IPS-18c (cell line): ENCODE data around the gene LYPLAL1.
"Not testable (repeated sequence)": the region's sequence is repeated elsewhere in the genome, so short reads cannot be mapped to it uniquely, and the experiment has no call there.

Source experiments
- H3K4me3 ChIP-seq: 2 replicates; pipeline ENCODE4 v1.7.0; 2013; ENCODE audit warnings: low read depth, mild to moderate bottlenecking, low read length, moderate library complexity; ENCODE audit not compliant: insufficient read depth
- H3K9me3 ChIP-seq: one replicate; pipeline ENCODE4 v1.6.1; 2013; ENCODE audit warnings: mild to moderate bottlenecking, low read length, moderate library complexity; ENCODE audit not compliant: control insufficient read depth, insufficient read depth

LYPLAL1 gene

DNA sequence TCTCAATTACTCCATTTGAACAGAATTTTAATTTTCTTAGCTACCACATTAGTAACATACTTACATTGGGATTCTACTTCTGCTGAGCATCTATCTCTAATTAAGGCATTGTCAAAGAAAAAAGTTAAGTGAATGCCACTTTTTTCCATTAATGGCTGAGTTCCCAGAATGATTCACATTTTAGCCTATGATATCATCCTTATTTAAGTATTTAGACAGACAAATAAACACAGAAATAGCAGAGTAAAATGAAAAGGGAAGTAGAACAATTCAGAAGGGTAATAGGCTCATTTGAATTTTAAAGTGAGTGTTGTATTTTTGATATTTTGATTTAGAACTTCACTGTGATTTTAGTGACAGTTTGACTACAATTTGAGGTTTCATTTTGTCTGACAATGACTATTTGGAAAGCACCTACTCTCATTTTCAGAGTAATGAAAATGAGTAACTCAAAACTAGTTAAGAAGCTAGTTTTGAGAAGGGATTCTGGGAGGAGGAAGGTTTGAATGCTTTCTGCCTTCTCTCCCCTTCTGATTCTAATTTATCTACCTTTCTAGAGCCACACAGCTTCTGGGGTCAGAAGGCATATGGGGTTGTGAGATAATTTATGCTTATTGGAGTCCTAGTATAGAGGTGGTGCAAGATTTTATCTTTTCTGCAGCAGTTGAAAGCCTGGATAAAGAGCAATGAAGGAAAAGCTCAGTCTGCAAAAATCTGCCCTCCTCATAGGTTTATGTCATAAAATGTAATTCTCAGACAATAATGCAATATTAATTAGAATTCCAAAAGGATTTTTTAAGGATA lies 15.5 kb downstream of the LYPLAL1 start:
- no peaks in the 10 kb centered on the region for H3K9me3 ChIP-seq
- no peak overlapping the region for H3K4me3 ChIP-seq

DNA sequence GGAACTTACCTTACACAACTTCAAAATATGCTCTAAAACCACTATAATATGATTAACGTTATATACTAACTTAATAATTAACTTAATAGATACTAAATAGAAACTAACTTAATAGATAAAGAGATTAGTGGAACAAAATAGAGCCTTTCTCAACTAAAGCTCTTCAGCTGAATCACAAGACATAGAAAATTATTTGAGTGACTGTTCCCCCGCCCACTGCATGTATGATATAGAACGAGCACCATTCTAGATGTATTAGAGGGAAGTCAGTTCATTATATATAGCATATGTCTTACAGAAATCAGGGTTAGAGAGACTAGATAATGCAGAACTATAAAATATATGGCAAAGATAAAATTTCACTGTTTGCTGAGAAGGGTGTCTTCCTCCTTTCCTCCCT lies 16.3 kb downstream of the LYPLAL1 start:
- Histone ChIP-seq H3K9me3 (no peaks in the 10 kb centered on the region), H3K4me3 (no peak overlapping the region)

DNA sequence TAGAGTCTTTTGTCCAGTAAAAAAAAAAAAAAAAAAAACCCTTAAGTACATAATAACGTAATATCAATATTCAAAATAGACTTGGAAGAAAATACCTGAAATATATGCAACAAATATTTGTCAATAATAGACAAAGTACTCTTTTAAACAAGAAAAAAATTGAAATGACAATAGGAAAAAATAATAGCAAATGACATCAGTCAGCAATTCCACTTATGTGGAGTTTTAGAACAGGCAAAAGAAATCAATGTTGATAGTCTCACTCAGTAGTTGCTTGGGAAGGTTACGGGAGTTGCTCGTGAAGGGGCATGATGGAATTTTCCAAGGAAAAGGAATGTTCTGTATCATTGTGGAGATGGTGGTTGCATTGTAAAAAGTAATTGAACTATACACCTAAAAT lies 16.9 kb downstream of the LYPLAL1 start:
- Histone ChIP-seq H3K4me3 (no peak overlapping the region), H3K9me3 (no peaks in the 10 kb centered on the region)

DNA sequence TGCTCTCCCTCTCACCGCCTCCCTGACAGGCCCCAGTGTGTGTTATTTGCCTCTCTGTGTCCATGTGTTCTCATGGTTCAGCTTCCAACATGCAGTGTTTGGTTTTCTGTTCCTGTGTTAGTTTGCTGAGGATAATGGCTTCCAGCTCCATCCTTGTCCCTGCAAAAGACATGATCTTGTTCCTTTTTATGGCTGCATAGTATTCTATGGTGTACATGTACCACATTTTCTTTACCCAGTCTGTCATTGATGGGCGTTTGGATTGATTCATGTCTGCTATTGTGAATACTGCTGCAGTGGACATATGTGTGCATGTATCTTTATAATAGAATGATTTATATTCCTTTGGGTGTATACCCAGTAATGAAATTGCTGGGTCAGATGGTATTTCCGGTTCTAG lies 22.2 kb downstream of the LYPLAL1 start:
- H3K9me3 ChIP-seq, H3K4me3 ChIP-seq: not testable (repeated sequence)

- H3K9me3 ChIP-seq: no peaks in the 10 kb centered on the region
- H3K4me3 ChIP-seq: no peak overlapping the region
Observed at GRCh38 chr1:219201656-219202055, 28.0 kb downstream of the LYPLAL1 start.

DNA sequence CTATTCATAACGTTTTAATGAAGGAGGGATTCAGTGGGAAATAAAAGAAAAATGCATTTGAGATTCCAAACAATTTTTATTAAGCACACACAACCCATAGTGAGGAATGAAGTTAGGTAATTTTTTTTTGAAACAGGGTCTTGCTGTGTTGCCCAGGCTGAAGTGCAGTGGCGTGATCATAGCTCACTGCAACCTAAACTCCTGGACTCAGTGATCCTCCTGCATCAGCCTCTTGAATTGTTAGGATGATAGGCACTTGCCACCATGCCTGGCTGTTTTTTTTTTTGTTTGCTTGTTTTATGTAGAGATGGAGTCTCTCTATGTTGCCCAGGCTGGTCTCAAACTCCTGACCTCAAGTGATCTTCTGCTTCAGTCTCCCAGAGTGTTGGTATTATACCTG lies 28.9 kb downstream of the LYPLAL1 start:
- H3K4me3 ChIP-seq: no peak overlapping the region
- H3K9me3 ChIP-seq: no peaks in the 10 kb centered on the region

DNA sequence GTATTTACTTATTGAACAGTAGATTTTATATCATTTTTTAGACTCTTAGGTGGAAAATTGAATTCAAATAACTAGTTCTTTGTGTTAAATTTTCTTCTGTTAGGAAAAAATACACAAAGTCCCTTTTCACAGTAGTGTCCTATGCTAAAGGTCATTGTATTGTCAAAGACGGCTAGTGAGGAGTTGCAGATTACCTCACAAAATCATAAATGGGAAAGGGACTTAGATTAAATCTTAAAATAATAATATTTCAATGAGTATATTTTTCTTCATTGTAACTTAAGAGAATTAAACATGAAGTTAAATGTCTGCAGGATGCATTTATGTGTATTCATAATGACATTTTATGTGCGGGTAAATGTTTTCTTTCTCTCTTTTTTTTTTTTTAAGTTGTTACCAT lies 32.7 kb downstream of the LYPLAL1 start:
- Histone ChIP-seq H3K4me3 (no peak overlapping the region), H3K9me3 (no peaks in the 10 kb centered on the region)

DNA sequence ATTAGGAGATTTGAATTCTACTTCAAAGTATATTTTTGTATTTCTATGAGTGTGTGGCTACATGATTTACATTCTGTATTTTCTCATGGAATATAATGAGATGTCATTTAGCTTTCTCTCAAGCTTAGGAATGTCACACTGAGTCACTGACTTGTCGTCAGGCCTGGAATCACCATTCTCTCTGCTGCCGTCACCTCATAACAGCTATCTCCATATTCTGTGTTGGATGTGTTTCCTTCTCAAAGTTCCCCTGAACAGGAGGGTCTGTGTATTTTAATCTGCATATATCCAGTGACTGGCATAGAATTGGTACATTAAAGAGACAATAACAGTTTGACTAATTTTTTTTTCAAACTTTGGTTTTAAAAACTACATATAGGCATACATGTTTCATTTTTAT lies 35.9 kb downstream of the LYPLAL1 start:
- H3K9me3 ChIP-seq: no peaks in the 10 kb centered on the region
- no peak overlapping the region for H3K4me3 ChIP-seq

DNA sequence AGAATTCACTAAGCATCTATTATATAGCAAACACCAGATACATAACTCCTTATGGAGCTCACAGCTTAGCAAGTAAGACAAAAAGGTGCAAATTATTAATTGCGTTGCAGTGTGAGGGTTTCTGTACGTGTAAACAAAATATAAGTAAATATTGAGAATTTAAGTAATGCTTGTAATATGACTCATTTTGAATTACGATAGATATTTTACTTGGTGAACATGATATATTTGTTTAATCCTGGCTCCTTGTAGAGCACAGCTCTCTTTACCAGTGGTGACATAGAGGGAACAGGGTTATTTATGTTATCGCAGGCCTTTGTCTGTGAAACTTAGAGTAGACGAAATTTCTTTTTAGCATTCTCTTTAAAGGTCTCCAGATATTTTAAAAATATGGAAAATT lies 36.4 kb downstream of the LYPLAL1 start:
- H3K4me3 ChIP-seq: no peak overlapping the region
- H3K9me3 ChIP-seq: no peaks in the 10 kb centered on the region

GRCh38 chr1:219215477-219215876 lies 41.8 kb downstream of the LYPLAL1 start:
- Histone ChIP-seq H3K4me3 (no peak overlapping the region), H3K9me3 (no peaks in the 10 kb centered on the region)

GRCh38 chr1:219220945-219221344 lies 47.3 kb downstream of the LYPLAL1 start:
- H3K9me3 ChIP-seq: no peaks in the 10 kb centered on the region
- no peak overlapping the region for H3K4me3 ChIP-seq

DNA sequence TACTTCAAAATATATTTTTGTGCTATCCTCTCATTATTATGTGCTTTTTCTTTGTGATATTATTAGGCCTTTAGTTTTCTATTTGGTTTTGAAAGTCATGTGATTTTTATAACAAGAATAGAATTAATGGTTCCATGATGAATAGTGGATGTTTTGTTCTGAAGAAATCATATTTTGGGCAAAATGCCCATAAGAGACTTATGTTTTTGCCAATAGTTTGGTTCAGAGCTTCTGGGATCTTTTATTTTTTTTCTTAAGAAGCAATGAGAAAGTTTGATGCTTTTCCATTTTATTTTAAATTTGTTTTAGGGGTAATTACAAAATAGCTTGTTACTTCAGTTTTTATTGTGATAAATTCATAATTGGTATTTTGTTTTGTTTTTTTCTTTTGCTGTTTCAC lies 49.8 kb downstream of the LYPLAL1 start:
- Histone ChIP-seq H3K4me3 (no peak overlapping the region), H3K9me3 (no peaks in the 10 kb centered on the region)

GRCh38 chr1:219226196-219226595 lies 52.5 kb downstream of the LYPLAL1 start:
- Histone ChIP-seq H3K4me3 (no peak overlapping the region), H3K9me3 (no peaks in the 10 kb centered on the region)

GRCh38 chr1:219227360-219228057 lies 53.8 kb downstream of the LYPLAL1 start:
- H3K9me3 ChIP-seq: no peaks in the 10 kb centered on the region
- no peak overlapping the region for H3K4me3 ChIP-seq

- Histone ChIP-seq H3K4me3 (no peak overlapping the region), H3K9me3 (no peaks in the 10 kb centered on the region)
Observed at GRCh38 chr1:219228058-219228419, 54.4 kb downstream of the LYPLAL1 start.

- Histone ChIP-seq H3K9me3 (no peaks in the 10 kb centered on the region), H3K4me3 (no peak overlapping the region)
Observed at GRCh38 chr1:219232890-219233289, 59.2 kb downstream of the LYPLAL1 start.

- Histone ChIP-seq H3K9me3 (no peaks in the 10 kb centered on the region), H3K4me3 (no peak overlapping the region)
Observed at GRCh38 chr1:219235903-219236481, 62.3 kb downstream of the LYPLAL1 start.

DNA sequence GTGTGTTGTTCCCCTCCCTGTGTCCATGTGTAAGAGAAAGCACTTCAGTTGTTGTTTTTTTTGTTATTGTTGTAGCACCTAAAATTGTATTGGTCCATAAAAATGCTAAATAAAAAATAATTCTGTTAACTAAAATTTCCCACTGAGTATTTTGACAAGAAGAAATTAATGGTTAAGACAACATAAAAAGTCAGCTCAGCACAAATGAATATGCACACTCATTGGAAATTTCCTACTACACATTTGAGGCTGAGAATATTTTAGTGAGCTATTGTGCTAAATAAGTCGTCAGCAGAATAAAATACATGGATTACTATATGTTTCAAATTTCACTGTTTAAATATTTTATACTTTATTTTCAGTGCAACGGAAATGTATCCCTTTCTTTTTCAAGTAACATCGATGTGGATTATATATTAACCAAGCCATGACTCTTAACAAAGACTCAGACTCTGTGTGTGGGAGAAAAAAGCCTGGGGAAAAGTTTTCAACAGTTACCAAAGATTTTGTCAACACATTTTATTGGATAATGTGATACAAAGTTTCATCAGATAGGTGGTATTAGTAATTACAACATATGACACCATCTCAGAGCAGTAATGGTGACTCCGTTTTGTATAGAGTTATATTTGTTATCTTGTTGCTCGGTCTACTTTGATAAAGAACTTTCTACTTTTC lies 63.4 kb downstream of the LYPLAL1 start:
- Histone ChIP-seq H3K4me3 (no peak overlapping the region), H3K9me3 (no peaks in the 10 kb centered on the region)
